K562 (cell line): ENCODE data around the gene TTLL9. TPM values are rescaled to one million over a fixed set of nuclear protein-coding genes. Genes with fewer than 3 reads are reported as not detected.
A peak's percentile ranks its signal among the peaks of the same experiment; 100 is the strongest.

Experiments used
- ATF7 ChIP-seq: fragments of 450-650 bp; IDR thresholded peaks from 2 replicates; pipeline ENCODE4 v1.7.1; 2014; ENCODE audit warnings: mild to moderate bottlenecking, moderate library complexity
- BMI1 ChIP-seq: fragments of 150-350 bp; IDR thresholded peaks from 2 replicates; pipeline ENCODE4 v1.6.1; 2014; ENCODE audit warnings: low read length
- EP300 ChIP-seq: IDR thresholded peaks from 2 replicates; pipeline ENCODE4 v1.6.1; 2012; ENCODE audit warnings: low read length, improper control_type of control experiment
- GABPB1 ChIP-seq: sonication (generic); formaldehyde crosslinking; IDR thresholded peaks from 2 replicates; pipeline ENCODE4 v1.8.0; 2022; ENCODE audit warnings: mild to moderate bottlenecking, missing genetic modification reagents
- GTF2F1 ChIP-seq: IDR thresholded peaks from 2 replicates; pipeline ENCODE4 v1.6.1; 2011; ENCODE audit warnings: low read depth, low read length, improper control_type of control experiment
- HLTF ChIP-seq: fragments of 450-650 bp; IDR thresholded peaks from 2 replicates; pipeline ENCODE4 v1.6.1; 2016
- RBM22 ChIP-seq: fragments of 200-400 bp; formaldehyde crosslinking; IDR thresholded peaks from 2 replicates; pipeline ENCODE4 v1.6.1; 2018; ENCODE audit warnings: low read length, low read depth; ENCODE audit not compliant: poor library complexity, severe bottlenecking
- SAFB2 ChIP-seq: fragments of 200-400 bp; formaldehyde crosslinking; IDR thresholded peaks from 2 replicates; pipeline ENCODE4 v1.6.1; 2018; ENCODE audit warnings: borderline replicate concordance, low read length, low read depth, moderate library complexity; ENCODE audit not compliant: severe bottlenecking
- SMAD4 ChIP-seq: fragments of 250-450 bp; sonication (Bioruptor Pico); conservative IDR thresholded peaks from 2 replicates; pipeline ENCODE4 v1.8.0; 2021; ENCODE audit warnings: inconsistent platforms, mild to moderate bottlenecking, moderate library complexity
- SREBF1 ChIP-seq: fragments of 150-350 bp; IDR thresholded peaks from 2 replicates; pipeline ENCODE4 v1.6.1; 2014; ENCODE audit warnings: antibody characterized with exemption, low read depth, low read length, borderline replicate concordance
- SRSF7 ChIP-seq: fragments of 200-400 bp; formaldehyde crosslinking; optimal IDR thresholded peaks from 2 replicates; pipeline ENCODE3; 2017; ENCODE audit warnings: mild to moderate bottlenecking, low read depth, low read length
- ZFP30 ChIP-seq: fragments of 250-450 bp; sonication (Bioruptor Pico); IDR thresholded peaks from 2 replicates; pipeline ENCODE4 v1.8.0; 2022; ENCODE audit warnings: moderate library complexity, mild to moderate bottlenecking, inconsistent platforms, borderline replicate concordance
- ZKSCAN1 ChIP-seq: fragments of 150-350 bp; IDR thresholded peaks from 2 replicates; pipeline ENCODE4 v1.6.1; 2016; ENCODE audit warnings: low read depth, low read length
- ZNF347 ChIP-seq: fragments of 450-650 bp; formaldehyde crosslinking; IDR thresholded peaks from 2 replicates; pipeline ENCODE4 v1.4.0; 2020; ENCODE audit warnings: low read depth, mild to moderate bottlenecking, moderate library complexity
- ZNF445 ChIP-seq: fragments of 250-450 bp; sonication (Bioruptor Pico); IDR thresholded peaks from 2 replicates; pipeline ENCODE4 v1.4.0; 2020; ENCODE audit warnings: low read depth, mild to moderate bottlenecking, moderate library complexity
- polyA plus RNA-seq, 8 experiments: library from polyadenylated mRNA; depleted of rRNA in 4 of 8; stranded (reverse) in 5 of 8; unstranded in 3 of 8; fragments of >200 nt; fragmentation: Nextera tagmentation in 2 of 8; fragmentation: Illumina TruSeq in 1 of 8; extraction: Ambion mirVana in 2 of 8; extraction: Trizol in 1 of 8; gene quantifications; 2 replicates each; pipeline versions ENCODE4 v1.2.1 to v1.2.3, GENCODE V29; 2011 to 2014; ENCODE audit warnings: inconsistent platforms in 1 of 8, missing spikeins in 1 of 8
- total RNA-seq, 7 experiments: library from RNA; depleted of rRNA in 6 of 7; stranded (reverse); fragments of >200 nt in 6 of 7; fragmentation: Illumina TruSeq in 2 of 7; extraction: Trizol in 2 of 7; gene quantifications; 2 replicates each; pipeline versions ENCODE4 v1.2.1 to v1.2.3, GENCODE V29; 2011 to 2021; ENCODE audit warnings: low replicate concordance in 1 of 7
- TF ChIP-seq, protein P1 (sequence below), 2 experiments: fragments of 150-350 bp in 1 of 2; IDR thresholded peaks; 2 replicates each; pipeline ENCODE4 v1.6.1; 2012 to 2016; ENCODE audit warnings: low read depth in 2 of 2, low read length in 2 of 2, mild to moderate bottlenecking in 1 of 2, moderate library complexity in 1 of 2
- TF ChIP-seq, protein P2 (sequence below): fragments of 450-650 bp; IDR thresholded peaks from 2 replicates; pipeline ENCODE4 v1.6.1; 2018; ENCODE audit not compliant: partially characterized antibody
- TF ChIP-seq, protein P3 (sequence below): fragments of 250-450 bp; sonication (Bioruptor Pico); IDR thresholded peaks from 2 replicates; pipeline ENCODE4 v1.4.0; 2020; ENCODE audit warnings: mild to moderate bottlenecking, moderate library complexity

TTLL9 gene
- total and polyA plus RNA-seq, 9 of the 15 experiments (the other 6 are each of a cell fraction or from before 2014, with no cell fraction given) = 0.06 to 0.07 TPM; not detected in 7

DNA sequence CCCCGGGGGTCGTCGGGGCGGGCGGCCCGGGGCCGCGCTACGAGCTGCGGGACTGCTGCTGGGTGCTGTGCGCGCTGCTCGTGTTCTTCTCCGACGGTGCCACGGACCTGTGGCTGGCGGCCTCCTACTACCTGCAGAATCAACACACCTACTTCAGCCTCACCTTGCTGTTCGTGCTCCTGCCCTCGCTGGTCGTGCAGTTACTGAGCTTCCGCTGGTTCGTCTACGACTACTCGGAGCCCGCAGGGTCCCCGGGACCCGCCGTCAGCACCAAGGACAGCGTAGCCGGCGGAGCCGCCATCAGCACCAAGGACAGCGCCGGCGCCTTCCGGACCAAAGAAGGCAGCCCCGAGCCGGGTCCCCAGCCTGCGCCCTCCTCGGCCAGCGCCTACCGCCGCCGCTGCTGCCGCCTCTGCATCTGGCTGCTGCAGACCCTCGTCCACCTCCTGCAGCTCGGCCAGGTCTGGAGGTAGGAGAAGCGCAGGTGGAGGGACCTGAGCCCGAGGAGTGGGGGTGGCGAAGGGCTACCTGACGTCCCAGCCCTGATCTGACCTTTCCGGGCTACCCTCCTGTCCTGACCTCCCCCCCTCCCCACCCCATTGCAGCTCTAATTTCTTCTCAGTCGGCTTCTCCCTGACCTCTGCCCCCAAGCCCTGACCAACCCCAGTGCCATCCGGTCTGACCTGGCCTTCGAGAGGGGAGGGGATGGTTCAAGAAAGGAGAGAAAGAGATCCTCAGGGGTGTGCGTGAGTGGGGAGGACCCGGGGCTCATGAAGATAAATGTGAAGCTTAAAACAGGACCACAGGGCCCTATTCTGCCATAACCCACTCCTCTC is 98.1 kb downstream of the TTLL9 start (continued):
- TF ChIP-seq, protein P1, sequence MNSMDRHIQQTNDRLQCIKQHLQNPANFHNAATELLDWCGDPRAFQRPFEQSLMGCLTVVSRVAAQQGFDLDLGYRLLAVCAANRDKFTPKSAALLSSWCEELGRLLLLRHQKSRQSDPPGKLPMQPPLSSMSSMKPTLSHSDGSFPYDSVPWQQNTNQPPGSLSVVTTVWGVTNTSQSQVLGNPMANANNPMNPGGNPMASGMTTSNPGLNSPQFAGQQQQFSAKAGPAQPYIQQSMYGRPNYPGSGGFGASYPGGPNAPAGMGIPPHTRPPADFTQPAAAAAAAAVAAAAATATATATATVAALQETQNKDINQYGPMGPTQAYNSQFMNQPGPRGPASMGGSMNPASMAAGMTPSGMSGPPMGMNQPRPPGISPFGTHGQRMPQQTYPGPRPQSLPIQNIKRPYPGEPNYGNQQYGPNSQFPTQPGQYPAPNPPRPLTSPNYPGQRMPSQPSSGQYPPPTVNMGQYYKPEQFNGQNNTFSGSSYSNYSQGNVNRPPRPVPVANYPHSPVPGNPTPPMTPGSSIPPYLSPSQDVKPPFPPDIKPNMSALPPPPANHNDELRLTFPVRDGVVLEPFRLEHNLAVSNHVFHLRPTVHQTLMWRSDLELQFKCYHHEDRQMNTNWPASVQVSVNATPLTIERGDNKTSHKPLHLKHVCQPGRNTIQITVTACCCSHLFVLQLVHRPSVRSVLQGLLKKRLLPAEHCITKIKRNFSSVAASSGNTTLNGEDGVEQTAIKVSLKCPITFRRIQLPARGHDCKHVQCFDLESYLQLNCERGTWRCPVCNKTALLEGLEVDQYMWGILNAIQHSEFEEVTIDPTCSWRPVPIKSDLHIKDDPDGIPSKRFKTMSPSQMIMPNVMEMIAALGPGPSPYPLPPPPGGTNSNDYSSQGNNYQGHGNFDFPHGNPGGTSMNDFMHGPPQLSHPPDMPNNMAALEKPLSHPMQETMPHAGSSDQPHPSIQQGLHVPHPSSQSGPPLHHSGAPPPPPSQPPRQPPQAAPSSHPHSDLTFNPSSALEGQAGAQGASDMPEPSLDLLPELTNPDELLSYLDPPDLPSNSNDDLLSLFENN (IDR thresholded peaks at IDR 0.05; ENCODE audit: low read depth in 2 of 2, low read length in 2 of 2) = 0 out of 4 replicates have a peak, but pooled peaks of 1 of the 2 experiments have one; percentile 20
- TF ChIP-seq, protein P2, sequence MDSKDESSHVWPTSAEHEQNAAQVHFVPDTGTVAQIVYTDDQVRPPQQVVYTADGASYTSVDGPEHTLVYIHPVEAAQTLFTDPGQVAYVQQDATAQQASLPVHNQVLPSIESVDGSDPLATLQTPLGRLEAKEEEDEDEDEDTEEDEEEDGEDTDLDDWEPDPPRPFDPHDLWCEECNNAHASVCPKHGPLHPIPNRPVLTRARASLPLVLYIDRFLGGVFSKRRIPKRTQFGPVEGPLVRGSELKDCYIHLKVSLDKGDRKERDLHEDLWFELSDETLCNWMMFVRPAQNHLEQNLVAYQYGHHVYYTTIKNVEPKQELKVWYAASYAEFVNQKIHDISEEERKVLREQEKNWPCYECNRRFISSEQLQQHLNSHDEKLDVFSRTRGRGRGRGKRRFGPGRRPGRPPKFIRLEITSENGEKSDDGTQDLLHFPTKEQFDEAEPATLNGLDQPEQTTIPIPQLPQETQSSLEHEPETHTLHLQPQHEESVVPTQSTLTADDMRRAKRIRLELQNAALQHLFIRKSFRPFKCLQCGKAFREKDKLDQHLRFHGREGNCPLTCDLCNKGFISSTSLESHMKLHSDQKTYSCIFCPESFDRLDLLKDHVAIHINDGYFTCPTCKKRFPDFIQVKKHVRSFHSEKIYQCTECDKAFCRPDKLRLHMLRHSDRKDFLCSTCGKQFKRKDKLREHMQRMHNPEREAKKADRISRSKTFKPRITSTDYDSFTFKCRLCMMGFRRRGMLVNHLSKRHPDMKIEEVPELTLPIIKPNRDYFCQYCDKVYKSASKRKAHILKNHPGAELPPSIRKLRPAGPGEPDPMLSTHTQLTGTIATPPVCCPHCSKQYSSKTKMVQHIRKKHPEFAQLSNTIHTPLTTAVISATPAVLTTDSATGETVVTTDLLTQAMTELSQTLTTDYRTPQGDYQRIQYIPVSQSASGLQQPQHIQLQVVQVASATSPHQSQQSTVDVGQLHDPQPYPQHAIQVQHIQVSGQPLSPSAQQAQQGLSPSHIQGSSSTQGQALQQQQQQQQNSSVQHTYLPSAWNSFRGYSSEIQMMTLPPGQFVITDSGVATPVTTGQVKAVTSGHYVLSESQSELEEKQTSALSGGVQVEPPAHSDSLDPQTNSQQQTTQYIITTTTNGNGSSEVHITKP = no peak
- TF ChIP-seq SREBF1 = peak; percentile 94
- no peak for TF ChIP-seq ZKSCAN1
- no peak for TF ChIP-seq GTF2F1
- no peak for TF ChIP-seq ZNF347
- TF ChIP-seq HLTF = no peak
- TF ChIP-seq ZNF445 (CRISPR knock-in tag) = no peak
- no peak for TF ChIP-seq ZFP30 (CRISPR knock-in tag)
- TF ChIP-seq SAFB2 = no peak
- TF ChIP-seq, protein P3, sequence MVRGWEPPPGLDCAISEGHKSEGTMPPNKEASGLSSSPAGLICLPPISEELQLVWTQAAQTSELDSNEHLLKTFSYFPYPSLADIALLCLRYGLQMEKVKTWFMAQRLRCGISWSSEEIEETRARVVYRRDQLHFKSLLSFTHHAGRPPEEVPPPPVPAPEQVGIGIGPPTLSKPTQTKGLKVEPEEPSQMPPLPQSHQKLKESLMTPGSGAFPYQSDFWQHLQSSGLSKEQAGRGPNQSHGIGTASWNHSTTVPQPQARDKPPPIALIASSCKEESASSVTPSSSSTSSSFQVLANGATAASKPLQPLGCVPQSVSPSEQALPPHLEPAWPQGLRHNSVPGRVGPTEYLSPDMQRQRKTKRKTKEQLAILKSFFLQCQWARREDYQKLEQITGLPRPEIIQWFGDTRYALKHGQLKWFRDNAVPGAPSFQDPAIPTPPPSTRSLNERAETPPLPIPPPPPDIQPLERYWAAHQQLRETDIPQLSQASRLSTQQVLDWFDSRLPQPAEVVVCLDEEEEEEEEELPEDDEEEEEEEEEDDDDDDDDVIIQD = no peak
- no peak for TF ChIP-seq RBM22
- peak; percentile 95 for TF ChIP-seq GABPB1 (CRISPR knock-in tag)
- TF ChIP-seq BMI1 = no peak
- TF ChIP-seq SRSF7 = no peak
- TF ChIP-seq EP300 = no peak
- TF ChIP-seq ATF7 = no peak
- peak; percentile 96 for TF ChIP-seq SMAD4 (CRISPR knock-in tag)
